Measurements from ENCODE around the gene COQ8B.

Gene COQ8B

GRCh38 chr19:40750058-40750873, 33.6 kb upstream of the COQ8B start, which contains the start of gene ACTMAP:
Gene ACTMAP (minus strand): TSS chr19:40750477. CDS start chr19:40749803, 674 bp downstream.
- peaks cover 4% of the 10 kb centered on the region for H3K4me1 ChIP-seq (ENCODE audit: insufficient read depth, low read length)
- H3K9me3 ChIP-seq (ENCODE audit: control insufficient read depth, insufficient read depth, low read length): no peaks in the 10 kb centered on the region
- peak within 1 kb of the TSS; percentile 94 for H3K9ac ChIP-seq (ENCODE audit: low read depth, low read length)
- no peaks in the 10 kb centered on the region for H3K36me3 ChIP-seq (ENCODE audit: insufficient read depth, low read length)

DNA sequence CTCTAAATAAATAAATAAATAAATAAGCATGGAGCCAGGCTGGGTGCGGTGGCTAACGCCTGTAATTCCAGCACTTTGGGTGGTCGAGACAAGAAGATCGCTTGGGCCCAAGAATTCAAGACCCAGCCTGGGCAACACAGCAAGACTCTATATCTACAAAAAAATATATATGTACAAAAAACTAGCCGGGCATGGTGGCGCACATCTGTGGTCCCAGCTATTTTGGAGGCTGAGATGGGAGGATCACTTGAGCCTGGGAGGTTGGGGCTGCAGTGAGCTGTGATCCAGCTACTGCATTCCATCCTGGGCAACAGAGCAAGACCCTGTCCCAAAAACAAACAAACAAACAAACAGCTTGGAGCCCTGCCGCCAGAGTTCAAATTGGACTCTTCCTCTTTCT, 30.9 kb upstream of the COQ8B start:
- H3K4me1 ChIP-seq (ENCODE audit: insufficient read depth, low read length): peaks cover 8% of the 10 kb centered on the region
- H3K9ac ChIP-seq (ENCODE audit: low read depth, low read length): no peak overlapping the region
- no peaks in the 10 kb centered on the region for H3K36me3 ChIP-seq (ENCODE audit: insufficient read depth, low read length)
- H3K9me3 ChIP-seq (ENCODE audit: control insufficient read depth, insufficient read depth, low read length): no peaks in the 10 kb centered on the region

- H3K36me3 ChIP-seq (ENCODE audit: insufficient read depth, low read length): no peaks in the 10 kb centered on the region; the same call in 1 of the 2 replicates
- H3K9ac ChIP-seq (ENCODE audit: low read depth, low read length): peak overlapping the region; percentile 9; the same call in 1 of the 2 replicates
- no peaks in the 10 kb centered on the region for H3K9me3 ChIP-seq (ENCODE audit: control insufficient read depth, insufficient read depth, low read length)
- H3K4me1 ChIP-seq (ENCODE audit: insufficient read depth, low read length): peaks cover 8% of the 10 kb centered on the region
Measured at GRCh38 chr19:40745402-40745780, 28.7 kb upstream of the COQ8B start.

DNA sequence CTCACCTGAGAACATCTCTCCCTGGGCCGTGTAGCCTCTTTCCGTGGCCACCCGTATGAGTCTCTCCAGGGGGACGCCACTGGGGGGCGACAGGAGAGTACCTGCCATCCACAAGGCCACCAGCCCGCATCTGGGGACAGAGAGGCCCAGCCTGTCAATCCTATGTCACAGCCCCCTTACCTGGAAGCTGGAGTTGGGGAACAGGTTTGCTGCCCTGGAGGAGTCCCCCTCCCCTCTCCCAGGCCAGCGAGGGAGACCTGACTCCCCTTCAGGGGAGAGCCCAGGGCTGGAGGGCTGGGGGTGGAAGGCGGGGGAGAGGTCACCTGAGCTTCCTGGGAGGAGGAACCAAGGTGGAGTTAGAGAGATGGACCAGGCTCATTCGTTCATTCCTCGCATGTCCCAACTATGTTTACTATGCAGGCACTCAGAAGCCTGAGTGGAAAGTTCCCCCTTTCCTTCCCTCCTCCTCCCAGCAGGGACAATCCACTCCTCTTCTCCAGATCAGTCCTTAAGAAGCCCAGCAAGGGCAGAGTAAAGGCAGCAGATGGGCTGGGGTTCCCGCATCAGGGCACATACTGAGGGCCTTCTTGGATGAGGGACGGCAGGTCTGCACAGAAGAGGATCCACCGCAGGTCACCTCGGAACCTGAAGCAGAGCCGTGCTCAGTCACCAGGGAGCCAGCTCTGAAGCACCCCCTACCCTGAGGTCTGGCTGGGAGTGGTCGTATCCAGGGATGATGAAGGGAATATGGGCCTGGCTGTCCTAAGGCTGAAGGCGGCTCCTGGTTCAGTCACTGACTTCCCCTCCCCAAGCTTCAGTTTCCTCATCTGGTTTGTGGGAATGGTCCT, 28.1 kb upstream of the COQ8B start:
- Histone ChIP-seq H3K36me3 (ENCODE audit: insufficient read depth, low read length) (no peaks in the 10 kb centered on the region; the same call in 1 of the 2 replicates), H3K9me3 (ENCODE audit: control insufficient read depth, insufficient read depth, low read length) (no peaks in the 10 kb centered on the region), H3K9ac (ENCODE audit: low read depth, low read length) (peak overlapping the region; percentile 9; the same call in 1 of the 2 replicates), H3K4me1 (ENCODE audit: insufficient read depth, low read length) (peaks cover 8% of the 10 kb centered on the region)

- Histone ChIP-seq H3K9me3 (ENCODE audit: control insufficient read depth, insufficient read depth, low read length) (no peaks in the 10 kb centered on the region), H3K4me1 (ENCODE audit: insufficient read depth, low read length) (peaks cover 8% of the 10 kb centered on the region), H3K36me3 (ENCODE audit: insufficient read depth, low read length) (no peaks in the 10 kb centered on the region; the same call in 1 of the 2 replicates), H3K9ac (ENCODE audit: low read depth, low read length) (no peak overlapping the region)
Measured at GRCh38 chr19:40743926-40744325, 27.2 kb upstream of the COQ8B start.

DNA sequence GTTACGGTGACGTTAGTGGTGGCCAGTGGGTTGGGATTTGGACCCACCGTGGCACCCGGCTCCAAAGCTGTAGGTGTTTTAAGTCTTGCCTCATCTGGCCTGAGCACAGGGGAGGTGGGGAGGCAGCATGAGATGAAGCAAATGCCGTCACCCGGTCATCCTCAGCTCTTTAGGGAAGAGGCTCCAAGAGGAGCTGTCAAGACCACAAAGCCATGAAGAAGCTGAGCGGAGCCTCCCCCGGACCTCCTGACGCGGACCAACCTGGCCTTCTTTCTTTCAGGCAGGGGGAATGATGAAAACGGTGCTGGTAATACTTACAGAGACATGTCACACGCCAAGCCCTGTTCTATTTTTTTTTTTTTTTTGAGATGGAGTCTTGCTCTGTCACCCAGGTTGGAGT, 26.2 kb upstream of the COQ8B start:
- no peaks in the 10 kb centered on the region for H3K9me3 ChIP-seq (ENCODE audit: control insufficient read depth, insufficient read depth, low read length)
- peaks cover 8% of the 10 kb centered on the region for H3K4me1 ChIP-seq (ENCODE audit: insufficient read depth, low read length)
- H3K36me3 ChIP-seq (ENCODE audit: insufficient read depth, low read length): no peaks in the 10 kb centered on the region; the same call in 1 of the 2 replicates
- H3K9ac ChIP-seq (ENCODE audit: low read depth, low read length): no peak overlapping the region

DNA sequence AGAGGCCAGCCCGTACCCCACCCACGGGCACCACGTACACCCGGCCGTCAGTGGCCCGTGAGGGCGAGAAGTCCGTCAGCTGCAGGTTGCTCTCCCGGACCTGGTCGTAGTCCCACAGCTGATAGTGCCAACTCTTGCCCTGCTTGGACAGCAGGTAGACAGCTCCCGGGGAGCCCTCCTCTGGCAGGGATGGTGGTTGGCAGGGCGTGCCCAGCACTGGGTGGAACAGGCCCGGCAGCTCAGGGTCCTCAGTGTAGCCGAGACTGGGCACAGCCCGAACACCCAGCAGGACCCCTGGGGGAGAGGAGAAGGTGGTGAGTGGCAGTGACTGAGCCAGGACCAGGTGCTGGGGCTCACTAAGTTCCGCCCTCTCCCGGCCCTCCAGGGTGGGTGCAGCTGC, 25.8 kb upstream of the COQ8B start:
- Histone ChIP-seq H3K36me3 (ENCODE audit: insufficient read depth, low read length) (no peaks in the 10 kb centered on the region; the same call in 1 of the 2 replicates), H3K9ac (ENCODE audit: low read depth, low read length) (no peak overlapping the region), H3K4me1 (ENCODE audit: insufficient read depth, low read length) (peaks cover 8% of the 10 kb centered on the region), H3K9me3 (ENCODE audit: control insufficient read depth, insufficient read depth, low read length) (no peaks in the 10 kb centered on the region)

DNA sequence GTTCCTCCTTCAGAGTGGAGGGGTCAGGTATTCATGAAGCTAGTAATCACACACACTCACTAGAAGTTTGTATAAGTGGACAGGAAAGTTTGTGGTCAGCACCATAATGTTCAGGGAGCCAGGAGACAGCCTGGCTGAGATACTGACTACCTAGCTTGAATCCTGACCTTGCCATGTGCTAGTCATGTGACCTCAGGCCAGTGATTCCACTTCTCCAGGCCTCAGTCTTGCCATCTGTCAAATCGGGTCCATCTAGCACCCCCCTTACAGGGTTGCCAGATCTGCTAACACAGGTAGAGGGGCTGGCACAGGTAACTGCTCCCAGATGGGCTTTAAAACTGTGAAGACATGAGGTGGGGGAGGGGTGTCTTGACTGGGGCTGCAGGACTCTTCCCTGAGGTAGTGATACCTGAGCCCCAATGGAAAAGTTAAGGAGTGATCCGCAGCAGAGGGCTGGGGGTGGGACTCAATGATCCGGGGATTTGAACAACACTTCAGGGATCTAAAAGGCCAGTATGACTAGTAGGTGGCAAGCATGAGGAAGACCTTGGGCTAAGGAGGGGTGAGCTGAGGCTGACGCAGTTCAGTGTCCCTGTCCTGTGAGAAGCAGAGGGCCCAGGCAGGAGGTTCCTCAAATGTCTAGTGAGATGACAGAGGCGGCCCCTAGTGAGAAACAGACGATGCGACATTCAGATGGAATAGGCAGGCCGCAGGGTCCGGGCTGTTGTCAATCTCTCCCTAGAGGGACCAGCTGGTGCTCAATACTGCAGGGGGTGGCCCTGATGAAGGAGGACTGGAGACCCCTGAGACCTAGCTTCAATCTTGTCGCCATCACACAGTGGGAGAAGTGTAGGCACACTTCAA, 25.1 kb upstream of the COQ8B start:
- Histone ChIP-seq H3K9me3 (ENCODE audit: control insufficient read depth, insufficient read depth, low read length) (no peaks in the 10 kb centered on the region), H3K4me1 (ENCODE audit: insufficient read depth, low read length) (peaks cover 8% of the 10 kb centered on the region), H3K36me3 (ENCODE audit: insufficient read depth, low read length) (no peaks in the 10 kb centered on the region; the same call in 1 of the 2 replicates), H3K9ac (ENCODE audit: low read depth, low read length) (no peak overlapping the region)

GRCh38 chr19:40740747-40741146, 24.1 kb upstream of the COQ8B start:
- Histone ChIP-seq H3K4me1 (ENCODE audit: insufficient read depth, low read length) (peaks cover 8% of the 10 kb centered on the region), H3K36me3 (ENCODE audit: insufficient read depth, low read length) (peaks cover under 1% of the 10 kb centered on the region; the same call in 1 of the 2 replicates), H3K9ac (ENCODE audit: low read depth, low read length) (no peak overlapping the region), H3K9me3 (ENCODE audit: control insufficient read depth, insufficient read depth, low read length) (no peaks in the 10 kb centered on the region)

GRCh38 chr19:40739871-40740703, 23.4 kb upstream of the COQ8B start:
- Histone ChIP-seq H3K36me3 (ENCODE audit: insufficient read depth, low read length) (peaks cover 5% of the 10 kb centered on the region), H3K4me1 (ENCODE audit: insufficient read depth, low read length) (peaks cover 2% of the 10 kb centered on the region), H3K9ac (ENCODE audit: low read depth, low read length) (no peak overlapping the region), H3K9me3 (ENCODE audit: control insufficient read depth, insufficient read depth, low read length) (no peaks in the 10 kb centered on the region)

GRCh38 chr19:40739030-40739839, 22.5 kb upstream of the COQ8B start:
- no peaks in the 10 kb centered on the region for H3K4me1 ChIP-seq (ENCODE audit: insufficient read depth, low read length)
- no peaks in the 10 kb centered on the region for H3K9me3 ChIP-seq (ENCODE audit: control insufficient read depth, insufficient read depth, low read length)
- H3K9ac ChIP-seq (ENCODE audit: low read depth, low read length): no peak overlapping the region
- H3K36me3 ChIP-seq (ENCODE audit: insufficient read depth, low read length): peaks cover 5% of the 10 kb centered on the region

- no peak overlapping the region for H3K9ac ChIP-seq (ENCODE audit: low read depth, low read length)
- H3K36me3 ChIP-seq (ENCODE audit: insufficient read depth, low read length): peaks cover 5% of the 10 kb centered on the region
- H3K4me1 ChIP-seq (ENCODE audit: insufficient read depth, low read length): no peaks in the 10 kb centered on the region
- no peaks in the 10 kb centered on the region for H3K9me3 ChIP-seq (ENCODE audit: control insufficient read depth, insufficient read depth, low read length)
Measured at GRCh38 chr19:40737102-40737644, 20.5 kb upstream of the COQ8B start.
